ENCODE data around the gene GLI3.

The GLI3 gene

GRCh38 chr7:42096681-42097561, 140.1 kb downstream of the GLI3 start:
- TF ChIP-seq CTCF (IDR thresholded peaks at IDR 0.05; ENCODE audit: low read depth, low read length), result no peak
- peak; percentile 13 for DNase-seq
- Histone ChIP-seq H3K27me3 (ENCODE audit: insufficient read depth, low read depth, severe bottlenecking) (no peaks in the 10 kb centered on the region), H3K36me3 (no peaks in the 10 kb centered on the region), H3K4me3 (ENCODE audit: low read depth, low read length) (no peak overlapping the region), H3K9me3 (ENCODE audit: severe bottlenecking) (no peaks in the 10 kb centered on the region), H3K27ac (no peak overlapping the region)

- no peak overlapping the region for H3K4me3 ChIP-seq (ENCODE audit: low read depth, low read length)
Observed at GRCh38 chr7:42096268-42096667, 140.7 kb downstream of the GLI3 start.

GRCh38 chr7:42095791-42096190, 141.2 kb downstream of the GLI3 start:
- no peak for TF ChIP-seq CTCF (IDR thresholded peaks at IDR 0.05; ENCODE audit: low read depth, low read length)
- no peaks in the 10 kb centered on the region for H3K36me3 ChIP-seq
- H3K9me3 ChIP-seq (ENCODE audit: severe bottlenecking), result no peaks in the 10 kb centered on the region
- no peak overlapping the region for H3K27ac ChIP-seq
- no peak for DNase-seq
- no peaks in the 10 kb centered on the region for H3K27me3 ChIP-seq (ENCODE audit: insufficient read depth, low read depth, severe bottlenecking)
- no peak overlapping the region for H3K4me3 ChIP-seq (ENCODE audit: low read depth, low read length)

More at GRCh38 chr7:42096268-42096667, 140.7 kb downstream of the GLI3 start:
- no peak for TF ChIP-seq CTCF (IDR thresholded peaks at IDR 0.05; ENCODE audit: low read depth, low read length)
- Histone ChIP-seq H3K36me3 (no peaks in the 10 kb centered on the region), H3K9me3 (ENCODE audit: severe bottlenecking) (no peaks in the 10 kb centered on the region), H3K27me3 (ENCODE audit: insufficient read depth, low read depth, severe bottlenecking) (no peaks in the 10 kb centered on the region), H3K27ac (no peak overlapping the region)
- no peak for DNase-seq

GRCh38 chr7:42093349-42093905, 143.6 kb downstream of the GLI3 start:
- Histone ChIP-seq H3K27me3 (ENCODE audit: insufficient read depth, low read depth, severe bottlenecking) (no peaks in the 10 kb centered on the region), H3K27ac (no peak overlapping the region), H3K4me3 (ENCODE audit: low read depth, low read length) (no peak overlapping the region), H3K36me3 (no peaks in the 10 kb centered on the region), H3K9me3 (ENCODE audit: severe bottlenecking) (no peaks in the 10 kb centered on the region)
- TF ChIP-seq CTCF (IDR thresholded peaks at IDR 0.05; ENCODE audit: low read depth, low read length), result no peak
- no peak for DNase-seq

GRCh38 chr7:42091461-42092291, 145.3 kb downstream of the GLI3 start:
- Histone ChIP-seq H3K36me3 (no peaks in the 10 kb centered on the region), H3K27ac (no peak overlapping the region), H3K27me3 (ENCODE audit: insufficient read depth, low read depth, severe bottlenecking) (no peaks in the 10 kb centered on the region), H3K9me3 (ENCODE audit: severe bottlenecking) (no peaks in the 10 kb centered on the region), H3K4me3 (ENCODE audit: low read depth, low read length) (no peak overlapping the region)
- no peak for TF ChIP-seq CTCF (IDR thresholded peaks at IDR 0.05; ENCODE audit: low read depth, low read length)
- DNase-seq, result peak; percentile 59
